Measurements from ENCODE around the gene AANAT.

The AANAT gene

GRCh38 chr17:76433693-76434092, 33.7 kb upstream of the AANAT start:
- TF ChIP-seq, protein P1, sequence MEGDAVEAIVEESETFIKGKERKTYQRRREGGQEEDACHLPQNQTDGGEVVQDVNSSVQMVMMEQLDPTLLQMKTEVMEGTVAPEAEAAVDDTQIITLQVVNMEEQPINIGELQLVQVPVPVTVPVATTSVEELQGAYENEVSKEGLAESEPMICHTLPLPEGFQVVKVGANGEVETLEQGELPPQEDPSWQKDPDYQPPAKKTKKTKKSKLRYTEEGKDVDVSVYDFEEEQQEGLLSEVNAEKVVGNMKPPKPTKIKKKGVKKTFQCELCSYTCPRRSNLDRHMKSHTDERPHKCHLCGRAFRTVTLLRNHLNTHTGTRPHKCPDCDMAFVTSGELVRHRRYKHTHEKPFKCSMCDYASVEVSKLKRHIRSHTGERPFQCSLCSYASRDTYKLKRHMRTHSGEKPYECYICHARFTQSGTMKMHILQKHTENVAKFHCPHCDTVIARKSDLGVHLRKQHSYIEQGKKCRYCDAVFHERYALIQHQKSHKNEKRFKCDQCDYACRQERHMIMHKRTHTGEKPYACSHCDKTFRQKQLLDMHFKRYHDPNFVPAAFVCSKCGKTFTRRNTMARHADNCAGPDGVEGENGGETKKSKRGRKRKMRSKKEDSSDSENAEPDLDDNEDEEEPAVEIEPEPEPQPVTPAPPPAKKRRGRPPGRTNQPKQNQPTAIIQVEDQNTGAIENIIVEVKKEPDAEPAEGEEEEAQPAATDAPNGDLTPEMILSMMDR (IDR thresholded peaks at IDR 0.05; ENCODE audit: low read depth, low read length): no peak
- no peak for DNase-seq (ENCODE audit: low read depth in 2 of 2)
- no peak overlapping the region for H3K4me3 ChIP-seq (replicated peaks in 1 of 2; ENCODE audit: low read depth in 2 of 2, low read length in 2 of 2)

- DNase-seq (ENCODE audit: low read depth in 2 of 2): no peak
- no peak overlapping the region for H3K4me3 ChIP-seq (replicated peaks in 1 of 2; ENCODE audit: low read depth in 2 of 2, low read length in 2 of 2)
- TF ChIP-seq, protein P1 (IDR thresholded peaks at IDR 0.05; ENCODE audit: low read depth, low read length): no peak
Measured at GRCh38 chr17:76434870-76435269, 32.5 kb upstream of the AANAT start.

GRCh38 chr17:76435751-76436150, 31.7 kb upstream of the AANAT start:
- no peak overlapping the region for H3K4me3 ChIP-seq (replicated peaks in 1 of 2; ENCODE audit: low read depth in 2 of 2, low read length in 2 of 2)
- no peak for DNase-seq (ENCODE audit: low read depth in 2 of 2)
- TF ChIP-seq, protein P1 (IDR thresholded peaks at IDR 0.05; ENCODE audit: low read depth, low read length): no peak

DNA sequence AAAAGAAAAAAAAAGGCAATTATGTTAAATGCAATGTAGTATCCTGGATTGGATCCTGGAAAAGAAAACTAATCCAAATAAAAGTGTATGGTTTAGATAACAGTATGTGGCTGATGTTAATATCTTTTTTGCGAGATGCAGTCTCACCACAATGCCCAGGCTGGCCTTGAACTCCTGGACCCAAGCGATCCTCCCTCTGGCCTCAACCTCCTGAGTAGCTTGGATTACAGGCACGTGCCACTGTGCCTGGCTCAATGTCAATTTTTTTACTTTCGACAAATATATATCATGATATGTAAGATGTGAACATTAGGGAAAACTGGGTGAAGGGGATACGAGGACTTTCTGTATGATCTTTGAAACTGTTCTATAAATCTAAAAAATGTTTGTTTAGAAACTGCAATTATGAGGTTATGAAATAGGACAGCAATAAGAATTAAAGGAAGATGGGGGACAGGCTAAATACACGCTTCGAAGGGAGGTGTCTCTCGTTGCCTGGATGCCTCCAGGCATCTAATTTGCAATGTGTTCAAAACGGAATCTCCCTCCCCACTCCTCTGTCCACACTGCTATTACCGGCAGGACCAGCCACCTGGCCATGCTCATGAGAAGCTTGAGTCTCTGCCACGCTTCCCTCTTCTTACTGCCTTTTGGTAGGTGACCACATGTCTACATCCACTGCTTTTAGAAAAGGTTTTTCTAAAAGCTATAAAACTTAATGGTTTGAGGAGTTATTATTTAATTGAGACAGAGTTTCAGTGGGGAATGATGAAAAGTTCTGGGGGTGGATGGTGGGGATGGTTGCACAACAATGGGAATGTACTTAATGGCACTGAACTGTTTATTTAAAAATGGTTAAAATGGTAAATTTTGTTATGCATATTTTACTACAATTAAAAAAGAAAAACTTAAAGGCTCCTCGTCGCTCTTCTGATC, 29.7 kb upstream of the AANAT start:
- TF ChIP-seq, protein P1 (IDR thresholded peaks at IDR 0.05; ENCODE audit: low read depth, low read length): no peak
- DNase-seq (ENCODE audit: low read depth in 2 of 2): no peak
- no peak overlapping the region for H3K4me3 ChIP-seq (replicated peaks in 1 of 2; ENCODE audit: low read depth in 2 of 2, low read length in 2 of 2)

- TF ChIP-seq, protein P1 (IDR thresholded peaks at IDR 0.05; ENCODE audit: low read depth, low read length): no peak
- H3K4me3 ChIP-seq (replicated peaks in 1 of 2; ENCODE audit: low read depth in 2 of 2, low read length in 2 of 2): no peak overlapping the region
- DNase-seq (ENCODE audit: low read depth in 2 of 2): no peak
Measured at GRCh38 chr17:76438906-76439305, 28.5 kb upstream of the AANAT start.

DNA sequence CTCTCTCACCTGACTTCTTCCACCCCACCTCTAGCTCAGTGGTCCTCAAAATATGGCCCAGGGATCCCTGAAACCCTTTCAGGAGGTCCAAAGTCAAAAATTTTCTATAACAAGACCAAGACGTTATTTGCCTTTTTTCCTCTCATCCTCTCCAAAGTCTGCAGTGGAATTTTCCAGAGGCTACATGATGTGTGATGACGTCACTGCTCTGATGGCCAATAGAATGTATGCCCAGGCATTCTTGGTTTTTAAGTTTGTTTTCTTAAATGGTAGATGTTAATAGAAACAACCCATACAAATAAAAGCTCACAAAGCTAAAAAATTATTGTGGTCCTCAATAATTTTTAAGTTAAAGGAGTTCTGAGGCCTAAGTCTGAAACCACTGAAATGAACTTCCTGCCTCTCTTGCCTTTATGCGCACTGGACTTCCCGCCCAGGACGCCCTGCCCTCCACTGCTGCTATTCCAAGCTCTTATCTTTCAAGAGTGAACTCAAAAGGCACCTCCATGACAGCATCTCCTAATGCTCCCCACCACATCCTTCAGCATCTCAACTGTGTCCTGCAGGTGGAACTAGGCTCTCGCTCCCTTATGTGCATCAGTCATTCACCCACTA, 28.0 kb upstream of the AANAT start:
- no peak for DNase-seq (ENCODE audit: low read depth in 2 of 2)
- no peak overlapping the region for H3K4me3 ChIP-seq (replicated peaks in 1 of 2; ENCODE audit: low read depth in 2 of 2, low read length in 2 of 2)
- TF ChIP-seq, protein P1 (IDR thresholded peaks at IDR 0.05; ENCODE audit: low read depth, low read length): no peak

Measured in cardiac fibroblast (primary cell).